ENCODE results near the gene DCTN2. TPM values are rescaled to one million over a fixed set of nuclear protein-coding genes. Genes with fewer than 3 reads are reported as not detected.

Gene DCTN2
- total RNA-seq, 1 donor from 2014 or later: 116 TPM

GRCh38 chr12:57579677-57580465, 32.9 kb upstream of the DCTN2 start:
- Histone ChIP-seq H3K4me1 (no peaks in the 10 kb centered on the region), H3K4me3 (no peak overlapping the region), H3K27me3 (no peaks in the 10 kb centered on the region), H3K27ac (no peak overlapping the region), H3K9me3 (no peaks in the 10 kb centered on the region), H3K36me3 (peaks cover 11 to 15% of the 10 kb centered on the region in 2 donors)
- DNase-seq (ENCODE audit: low spot score in 2 of 2): no peak
- intact Hi-C loops (cut with DNase I): no loop called here
- TF ChIP-seq, protein P1, sequence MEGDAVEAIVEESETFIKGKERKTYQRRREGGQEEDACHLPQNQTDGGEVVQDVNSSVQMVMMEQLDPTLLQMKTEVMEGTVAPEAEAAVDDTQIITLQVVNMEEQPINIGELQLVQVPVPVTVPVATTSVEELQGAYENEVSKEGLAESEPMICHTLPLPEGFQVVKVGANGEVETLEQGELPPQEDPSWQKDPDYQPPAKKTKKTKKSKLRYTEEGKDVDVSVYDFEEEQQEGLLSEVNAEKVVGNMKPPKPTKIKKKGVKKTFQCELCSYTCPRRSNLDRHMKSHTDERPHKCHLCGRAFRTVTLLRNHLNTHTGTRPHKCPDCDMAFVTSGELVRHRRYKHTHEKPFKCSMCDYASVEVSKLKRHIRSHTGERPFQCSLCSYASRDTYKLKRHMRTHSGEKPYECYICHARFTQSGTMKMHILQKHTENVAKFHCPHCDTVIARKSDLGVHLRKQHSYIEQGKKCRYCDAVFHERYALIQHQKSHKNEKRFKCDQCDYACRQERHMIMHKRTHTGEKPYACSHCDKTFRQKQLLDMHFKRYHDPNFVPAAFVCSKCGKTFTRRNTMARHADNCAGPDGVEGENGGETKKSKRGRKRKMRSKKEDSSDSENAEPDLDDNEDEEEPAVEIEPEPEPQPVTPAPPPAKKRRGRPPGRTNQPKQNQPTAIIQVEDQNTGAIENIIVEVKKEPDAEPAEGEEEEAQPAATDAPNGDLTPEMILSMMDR (IDR thresholded peaks at IDR 0.05): no peak

DNA sequence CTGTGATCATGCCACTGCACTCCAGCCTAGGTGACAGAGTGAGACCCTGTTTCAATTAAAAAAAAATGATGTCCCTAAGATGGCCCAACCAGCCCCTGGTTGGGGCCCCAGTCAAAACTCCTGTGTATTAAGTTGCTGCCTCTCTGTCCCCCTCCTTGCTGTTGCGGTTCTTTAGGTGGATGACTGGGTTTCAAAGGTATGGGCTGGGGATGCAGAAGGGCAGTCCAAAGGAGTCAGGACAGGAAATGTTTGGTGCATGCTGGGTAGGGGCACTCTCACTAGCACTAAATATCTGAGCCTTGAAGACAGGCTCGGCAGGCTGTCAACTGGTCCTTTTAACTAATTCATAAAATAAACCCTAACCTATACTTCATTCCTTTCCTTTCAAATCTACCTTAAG, 32.0 kb upstream of the DCTN2 start:
- H3K4me1 ChIP-seq: no peaks in the 10 kb centered on the region
- no peaks in the 10 kb centered on the region for H3K9me3 ChIP-seq
- intact Hi-C loops (cut with DNase I): no loop called here
- H3K27me3 ChIP-seq: no peaks in the 10 kb centered on the region
- no peak for DNase-seq (ENCODE audit: low spot score in 2 of 2)
- no peak overlapping the region for H3K4me3 ChIP-seq
- no peak overlapping the region for H3K27ac ChIP-seq
- peaks cover 11 to 15% of the 10 kb centered on the region in 2 donors for H3K36me3 ChIP-seq
- TF ChIP-seq, protein P1 (IDR thresholded peaks at IDR 0.05): no peak

DNA sequence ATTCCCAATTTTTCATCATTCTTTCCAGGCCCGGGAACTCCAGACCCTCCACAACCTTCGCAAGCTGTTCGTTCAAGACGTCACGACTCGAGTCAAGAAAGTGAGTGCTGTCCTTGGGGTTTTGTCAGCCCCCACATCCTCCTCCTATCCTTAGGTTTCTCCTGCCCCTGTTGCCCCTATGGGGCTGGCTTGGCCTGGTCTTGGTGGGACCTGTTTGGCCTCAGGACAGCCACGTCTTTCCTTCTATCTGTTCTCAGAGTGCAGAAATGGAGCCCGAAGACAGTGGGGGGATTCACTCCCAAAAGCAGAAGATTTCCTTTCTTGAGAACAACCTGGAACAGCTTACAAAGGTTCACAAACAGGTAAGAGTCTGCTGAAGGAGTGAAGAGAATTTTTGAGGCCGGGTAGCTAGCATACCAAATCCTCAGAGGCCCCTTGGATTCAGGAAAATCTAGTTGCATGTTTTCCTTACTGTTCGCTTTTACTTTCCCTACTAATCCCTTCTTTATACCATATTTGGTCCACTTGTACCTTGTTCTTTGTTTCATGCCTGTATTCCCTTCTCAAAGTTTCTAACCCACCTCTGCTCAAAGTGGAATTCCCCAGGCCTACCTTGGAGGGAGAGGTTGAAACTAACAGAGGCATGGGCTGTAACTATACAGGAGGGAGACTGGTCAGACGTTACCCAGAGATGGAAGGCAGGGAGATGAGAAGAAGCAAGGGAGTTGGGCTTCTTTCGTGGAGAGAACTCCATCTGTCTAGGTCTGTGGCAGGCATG, 31.2 kb upstream of the DCTN2 start:
- Histone ChIP-seq H3K27me3 (no peaks in the 10 kb centered on the region), H3K36me3 (peaks cover 11 to 15% of the 10 kb centered on the region in 2 donors), H3K27ac (no peak overlapping the region), H3K4me3 (no peak overlapping the region), H3K9me3 (no peaks in the 10 kb centered on the region), H3K4me1 (no peaks in the 10 kb centered on the region)
- TF ChIP-seq, protein P1 (IDR thresholded peaks at IDR 0.05): no peak
- DNase-seq (ENCODE audit: low spot score in 2 of 2): no peak
- intact Hi-C loops (cut with DNase I): no loop called here

- intact Hi-C loops (cut with DNase I): no loop called here
These were observed 29.7 kb upstream of the DCTN2 start for GRCh38 chr12:57576613-57577160.

More at GRCh38 chr12:57576613-57577160, 29.7 kb upstream of the DCTN2 start:
- Histone ChIP-seq H3K4me3 (no peak overlapping the region), H3K27ac (no peak overlapping the region), H3K36me3 (peaks cover 20 to 23% of the 10 kb centered on the region in 2 donors), H3K4me1 (no peaks in the 10 kb centered on the region), H3K9me3 (no peaks in the 10 kb centered on the region), H3K27me3 (no peaks in the 10 kb centered on the region)
- no peak for DNase-seq (ENCODE audit: low spot score in 2 of 2)
- TF ChIP-seq, protein P1 (IDR thresholded peaks at IDR 0.05): no peak
